NCI-H2227 treated with DMSO at 0.1 percent for 48 hours (cell line): Measurements from ENCODE around the gene SND1.

ENCODE experiments used
- DNase-seq: peaks from one replicate; lab custom pipeline; 2025; lab: John Stamatoyannopoulos, UW

SND1 gene

DNA sequence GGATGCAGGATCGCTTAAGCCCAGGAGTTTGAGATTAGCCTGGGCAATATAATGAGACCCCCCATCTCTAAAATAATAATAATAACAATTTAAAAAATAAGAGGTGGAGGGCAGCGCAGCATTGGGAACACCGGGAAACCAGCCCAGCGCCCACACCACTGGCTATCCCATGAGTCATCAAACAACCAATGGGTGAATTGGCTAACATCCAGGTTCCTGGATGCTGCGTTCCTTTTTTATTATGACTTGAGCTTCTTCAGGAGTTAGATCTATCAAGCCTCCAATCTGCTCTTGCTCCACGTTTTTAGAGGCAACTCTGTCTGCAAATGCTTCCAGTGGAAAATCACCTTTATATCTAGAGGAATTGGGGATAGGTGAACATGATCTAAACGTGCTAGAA, 389.2 kb downstream of the SND1 start:
- no peak for DNase-seq

DNA sequence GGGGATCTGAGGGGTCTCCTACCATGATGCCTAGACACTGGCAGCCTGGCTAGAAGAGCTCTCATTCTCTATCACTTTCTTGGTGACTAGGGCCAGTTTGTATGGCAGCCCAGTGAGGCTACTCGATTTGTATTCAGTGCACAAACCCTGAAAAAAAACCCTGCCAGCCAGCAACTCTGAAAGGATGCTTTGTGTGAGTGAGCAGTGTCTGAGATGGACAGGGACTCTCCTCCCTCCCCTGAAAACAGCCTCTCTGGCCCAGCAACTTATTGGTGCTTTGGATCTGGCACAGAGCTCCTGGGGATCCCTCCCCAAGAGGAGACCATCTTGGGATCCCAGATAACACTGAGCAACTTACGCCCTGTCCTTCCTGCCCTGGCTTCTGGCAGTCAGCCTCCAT, 390.0 kb downstream of the SND1 start:
- no peak for DNase-seq

DNA sequence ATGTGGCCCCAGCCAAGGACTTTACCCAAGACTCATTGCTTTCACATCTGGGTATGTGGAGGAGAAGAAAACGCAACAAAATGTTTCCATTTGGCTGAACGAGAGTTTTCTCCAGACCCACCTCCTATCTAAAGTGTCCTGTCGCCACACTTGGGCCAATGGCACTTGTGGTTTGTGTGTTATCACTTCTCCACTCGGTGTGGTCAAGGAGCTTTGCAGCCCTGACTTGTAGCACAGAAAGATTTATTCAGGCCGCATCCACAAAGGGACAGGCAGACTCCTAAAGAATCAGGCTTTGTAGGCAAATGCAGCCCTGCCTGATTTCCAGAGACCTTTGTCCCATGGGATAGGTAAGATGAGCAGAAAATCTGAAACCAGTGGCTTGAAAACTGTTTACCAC, 392.1 kb downstream of the SND1 start:
- DNase-seq = no peak

DNA sequence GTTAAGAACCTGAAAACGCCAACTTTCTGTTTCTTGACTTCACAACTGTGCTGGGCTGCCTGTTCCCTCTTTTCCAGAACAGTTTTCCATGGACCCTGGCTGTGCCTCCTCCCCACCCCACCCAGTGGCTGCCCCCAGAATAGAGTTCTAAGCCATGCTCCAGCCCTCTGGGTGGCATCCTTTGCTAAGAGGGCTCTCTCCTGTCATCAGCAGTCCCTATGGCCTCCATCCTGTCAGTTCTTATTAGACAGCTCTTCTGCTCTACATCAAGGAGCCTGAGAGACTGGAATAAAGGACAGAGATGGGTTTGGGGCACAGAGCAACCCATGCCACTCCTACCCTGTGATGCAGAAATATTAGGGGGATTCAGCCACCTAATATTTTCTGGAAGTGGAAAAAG, 393.2 kb downstream of the SND1 start:
- DNase-seq = no peak

DNA sequence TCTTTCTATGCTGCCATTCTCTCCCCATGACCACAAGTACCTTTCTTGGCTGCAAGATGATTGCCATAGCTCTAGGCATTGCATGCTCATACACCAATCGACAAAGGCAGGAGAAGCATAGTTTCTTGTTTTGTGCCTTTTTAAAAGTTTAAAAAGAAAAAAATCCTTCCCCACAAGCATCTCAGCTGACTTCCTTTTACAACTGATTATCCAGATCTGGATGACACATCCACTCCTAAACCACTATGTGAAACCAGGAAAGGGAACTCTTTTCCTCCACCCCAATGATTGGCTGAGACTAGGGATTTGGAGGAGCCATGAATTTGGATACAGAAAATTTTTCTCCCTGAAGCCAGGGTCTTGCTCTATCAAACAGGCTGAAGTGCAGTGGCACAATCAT, 393.8 kb downstream of the SND1 start:
- DNase-seq = no peak

DNA sequence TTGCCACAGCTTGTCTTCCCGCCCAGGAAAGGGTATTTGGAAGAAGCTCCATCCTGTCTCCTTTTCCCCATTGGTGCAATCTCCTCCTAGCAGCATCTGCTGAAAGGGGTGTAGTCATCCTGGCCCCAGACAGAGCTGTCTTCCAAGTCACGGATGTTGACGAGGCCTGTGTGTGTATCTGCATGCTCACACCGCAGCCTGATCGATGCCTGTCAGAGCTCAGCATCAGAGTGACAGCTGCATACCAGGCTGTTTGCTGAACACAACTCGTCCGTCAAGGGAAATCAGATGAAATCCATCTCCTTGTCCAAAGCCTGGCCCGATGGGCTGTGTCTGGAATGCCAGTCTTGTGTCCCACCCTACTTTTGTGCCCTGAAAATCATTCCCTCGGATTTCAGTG, 400.4 kb downstream of the SND1 start:
- no peak for DNase-seq

DNA sequence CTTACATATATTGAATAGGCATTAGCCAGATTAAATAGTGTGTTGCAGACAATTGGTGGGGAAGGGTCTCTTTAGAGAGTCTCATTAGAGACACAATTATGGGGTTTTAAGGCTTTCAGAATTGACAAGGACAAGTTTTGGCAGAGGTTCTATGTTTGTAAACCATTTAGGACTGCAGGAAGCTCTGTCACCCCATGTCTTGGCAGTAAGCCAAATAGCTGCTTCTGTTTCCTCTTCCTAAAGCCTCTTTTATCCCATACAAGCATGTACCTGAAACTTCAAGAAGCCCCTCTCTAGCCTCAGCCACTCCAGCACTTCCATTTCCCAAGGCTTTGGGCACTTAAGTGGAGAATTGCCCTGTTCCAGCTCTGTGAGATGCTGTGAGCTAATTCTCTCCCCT, 401.0 kb downstream of the SND1 start:
- DNase-seq = peak; percentile 41

DNA sequence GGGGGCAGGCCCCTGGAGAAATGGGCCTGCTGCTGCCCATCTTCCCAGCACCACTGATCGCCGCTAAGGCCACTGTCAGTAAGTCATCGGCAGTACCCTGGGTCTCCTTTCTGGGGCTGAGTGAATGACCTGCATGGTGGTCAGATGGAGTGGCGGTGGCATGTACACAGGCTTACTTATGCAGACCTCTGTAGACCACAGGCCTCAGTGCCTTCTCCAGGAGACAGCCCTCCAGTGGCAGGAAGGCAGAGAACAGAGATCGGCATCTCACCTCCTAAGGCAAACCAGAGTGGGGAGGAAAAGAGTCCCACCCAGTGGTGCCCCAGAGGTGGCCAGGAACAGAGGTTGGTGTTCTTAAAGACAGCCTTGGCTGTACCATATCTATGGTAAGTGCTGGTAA, 402.0 kb downstream of the SND1 start:
- DNase-seq = no peak

DNA sequence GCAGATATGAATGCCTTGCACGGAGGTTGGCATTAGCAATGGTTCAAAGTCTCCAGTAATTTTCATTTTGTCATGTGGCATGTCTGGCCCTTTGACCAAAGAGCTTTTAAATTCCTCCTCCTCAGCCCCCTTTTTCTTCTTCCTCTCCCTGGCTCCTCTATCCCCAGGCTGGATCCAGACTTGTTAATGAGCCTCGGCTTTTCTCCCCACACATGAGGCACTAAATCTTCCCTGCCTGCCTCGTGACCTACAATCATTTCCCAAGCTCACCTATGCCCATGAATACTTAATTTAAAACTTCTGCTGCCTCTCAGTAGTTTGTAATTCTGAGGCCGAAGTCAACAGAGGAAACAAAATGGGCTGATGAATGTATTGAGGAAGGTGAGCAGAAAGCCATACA, 402.5 kb downstream of the SND1 start:
- DNase-seq = no peak

DNA sequence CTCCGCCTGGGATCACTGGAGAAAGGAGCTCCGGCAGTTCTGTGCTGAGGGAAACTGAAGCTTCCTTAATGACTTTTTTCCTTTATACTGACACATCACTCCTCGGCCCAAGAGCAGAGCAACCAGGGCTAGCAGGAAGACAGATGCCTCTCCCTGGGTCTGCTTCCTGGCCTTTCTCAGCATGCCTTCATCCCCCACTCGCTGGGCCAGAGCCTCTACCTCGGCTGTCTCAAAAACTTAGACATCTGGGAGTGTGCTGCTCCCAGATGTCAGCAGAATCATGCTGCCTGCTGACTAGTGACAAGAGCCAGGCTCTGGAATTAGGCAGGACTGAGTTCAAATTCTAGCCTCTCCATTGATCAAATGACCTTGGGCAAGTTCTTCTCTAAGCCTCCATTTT, 403.6 kb downstream of the SND1 start:
- no peak for DNase-seq

DNA sequence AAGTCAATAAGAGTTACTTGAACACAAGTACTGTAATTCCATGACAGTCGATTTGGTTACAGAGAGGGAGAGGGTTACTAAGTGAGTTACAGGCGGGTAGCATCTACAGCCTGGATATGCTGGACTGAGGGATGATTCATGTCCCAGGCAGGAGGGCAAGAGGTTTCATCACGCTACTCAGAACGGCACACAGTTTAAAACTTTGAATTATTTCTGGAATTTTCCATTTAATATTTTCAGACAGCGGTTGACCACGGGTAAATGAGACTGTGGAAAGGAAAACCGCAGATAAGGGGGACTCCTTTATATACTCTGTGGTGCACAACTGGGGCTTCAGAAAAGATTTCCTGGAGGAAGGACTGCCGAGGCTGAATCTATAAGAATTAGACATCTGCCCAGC, 404.9 kb downstream of the SND1 start:
- DNase-seq = no peak

DNA sequence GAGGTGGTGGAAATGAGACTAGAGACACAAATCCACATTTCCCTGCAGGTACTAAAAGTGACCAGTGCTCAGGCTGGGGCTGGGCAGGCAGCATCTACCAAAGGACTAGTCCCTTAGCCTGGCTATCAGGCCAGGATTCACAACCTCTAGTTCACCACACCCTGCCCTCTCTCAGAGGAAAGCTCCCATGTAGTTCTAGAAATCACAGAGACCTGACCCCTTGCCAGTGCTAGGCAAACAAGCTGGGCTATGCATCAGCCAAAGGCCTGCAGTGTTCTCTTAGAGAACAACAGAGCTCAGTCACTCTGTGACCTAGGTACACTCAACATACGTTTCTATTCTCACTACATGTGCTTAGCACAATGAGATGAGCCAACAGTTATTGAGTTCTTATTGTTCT, 405.9 kb downstream of the SND1 start:
- DNase-seq = no peak

DNA sequence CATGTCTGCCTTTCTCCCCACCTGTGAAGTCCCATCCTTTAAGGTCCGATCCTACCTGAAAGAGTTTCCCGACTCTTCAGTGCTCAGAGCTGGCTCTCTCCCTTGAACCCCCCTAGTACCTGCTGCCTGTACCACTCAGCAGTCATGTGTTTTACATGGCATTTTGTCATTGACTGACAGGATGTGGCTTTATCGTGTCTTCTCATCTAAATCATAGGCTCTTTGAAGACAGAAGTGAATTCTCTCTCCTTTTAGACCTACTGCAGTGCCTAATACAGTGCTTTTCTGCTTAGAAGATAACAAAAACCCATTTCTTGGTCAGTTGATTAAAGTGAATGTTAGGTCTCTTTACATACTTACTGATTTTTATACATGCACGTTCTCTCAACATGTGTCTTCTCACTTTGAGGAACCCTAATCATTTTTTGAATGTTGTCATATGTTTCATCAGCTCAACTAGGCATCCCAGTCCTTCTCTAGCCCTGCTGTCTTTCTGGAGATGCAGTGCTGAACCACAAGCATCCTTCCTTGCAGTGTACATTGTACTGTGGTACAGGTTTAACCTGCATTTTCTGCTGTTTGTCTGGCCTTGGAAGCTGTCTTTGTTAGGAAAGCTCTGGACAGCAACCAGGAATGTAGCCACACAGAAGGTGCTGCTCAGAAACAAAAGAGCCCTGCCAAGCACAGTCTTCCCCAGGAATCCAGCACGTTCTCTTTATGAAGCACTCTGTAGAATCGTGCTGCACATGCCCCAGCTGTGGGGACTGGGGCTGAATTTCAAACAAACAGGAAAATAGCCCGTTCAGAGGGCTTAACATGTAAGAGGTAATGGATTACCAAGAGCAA, 407.4 kb downstream of the SND1 start:
- DNase-seq = no peak

DNA sequence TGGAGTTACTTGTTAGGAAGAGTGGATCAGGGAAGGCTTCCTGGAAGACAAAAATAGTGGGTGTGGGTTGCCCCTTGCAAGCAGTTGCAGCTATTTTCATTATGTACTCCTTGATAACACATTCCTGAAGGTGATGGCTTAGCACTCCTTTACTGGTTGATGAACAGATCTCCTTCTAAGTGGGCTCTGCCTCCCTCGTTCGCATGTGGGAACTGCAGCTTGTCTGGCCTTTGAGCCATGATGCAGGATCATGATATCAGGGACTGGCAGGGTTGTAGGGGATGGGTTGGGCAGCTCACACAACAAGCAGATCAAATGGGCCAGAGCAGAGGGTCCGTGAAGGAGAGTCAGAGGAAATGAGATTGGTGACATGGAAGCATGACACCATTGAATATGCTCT, 408.0 kb downstream of the SND1 start:
- DNase-seq = no peak

DNA sequence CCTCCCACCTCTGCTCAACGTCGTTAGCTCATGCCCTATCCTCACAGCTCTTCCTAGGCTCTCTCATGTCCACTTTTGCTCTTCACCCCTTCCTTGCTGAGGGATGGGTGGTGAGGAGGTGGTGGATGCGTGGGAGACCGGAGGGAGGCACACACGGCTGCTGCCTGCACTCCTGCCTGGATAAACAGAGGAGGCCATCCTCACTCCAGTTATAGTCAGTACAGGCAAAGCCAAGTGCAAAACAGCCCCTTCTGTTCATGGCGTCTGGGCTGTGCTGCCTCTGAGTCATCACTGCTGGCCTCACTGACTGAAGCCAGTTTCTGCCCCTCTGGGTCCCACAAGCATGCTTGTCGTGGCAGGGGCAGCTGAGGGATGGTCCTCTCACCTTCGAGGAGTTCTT, 411.1 kb downstream of the SND1 start:
- no peak for DNase-seq

DNA sequence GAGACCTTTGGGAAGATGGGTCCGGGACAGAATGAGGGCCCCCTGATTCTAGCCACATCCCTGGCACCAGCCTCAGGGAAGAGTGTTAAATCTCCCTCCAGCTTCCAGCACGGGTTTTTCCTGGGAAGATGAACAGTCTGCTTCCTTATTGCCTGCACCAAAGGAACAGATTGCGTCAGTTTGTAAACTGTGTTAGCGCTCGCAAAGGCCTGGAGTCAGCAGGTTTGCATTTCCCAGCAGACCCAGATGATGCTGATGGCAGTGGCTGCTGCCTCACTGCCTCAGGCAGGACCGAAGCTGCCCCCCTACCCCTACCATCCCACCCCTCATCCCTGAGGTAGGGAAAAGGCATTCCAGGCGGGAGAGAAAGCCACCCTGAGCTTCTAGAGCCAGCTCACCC, 413.9 kb downstream of the SND1 start:
- DNase-seq = no peak

DNA sequence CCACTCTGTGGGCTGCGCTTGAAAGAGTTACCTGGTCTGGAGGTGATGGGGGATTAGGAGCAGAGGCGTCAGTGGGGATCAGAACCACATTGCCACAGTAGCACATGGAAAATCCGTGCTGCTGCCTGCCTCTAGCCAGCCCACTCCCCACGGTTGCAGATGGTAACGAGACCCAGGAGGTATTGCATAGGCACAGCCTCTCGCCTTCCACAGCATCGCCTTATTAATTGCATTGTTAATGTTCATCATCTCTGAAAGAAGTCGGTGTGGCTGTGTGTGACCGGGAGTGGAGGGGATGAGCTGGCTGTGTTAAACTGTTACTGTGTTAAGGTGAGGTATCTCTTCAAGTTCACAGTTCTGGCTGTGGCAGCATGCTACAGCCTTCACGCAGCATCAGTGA, 414.4 kb downstream of the SND1 start:
- no peak for DNase-seq

DNA sequence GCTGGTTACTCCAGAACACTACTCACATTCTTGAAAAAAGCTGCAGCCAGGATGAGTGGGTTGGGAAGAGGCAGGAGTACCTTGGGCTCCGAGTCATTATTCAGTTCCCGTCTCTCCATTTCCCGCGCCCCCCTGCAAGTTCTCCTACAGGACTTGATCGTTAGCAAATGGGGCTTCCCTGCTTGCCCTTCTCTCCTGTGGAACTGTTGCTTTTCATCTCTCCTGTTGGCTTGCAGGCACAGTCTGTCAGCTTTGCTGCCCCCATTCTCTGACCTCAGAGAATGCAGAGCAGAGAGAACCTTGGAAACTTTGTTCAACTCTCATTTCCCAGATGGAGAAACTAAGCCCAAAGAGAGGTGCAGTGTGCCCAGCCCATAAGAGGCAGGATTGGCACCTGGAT, 414.9 kb downstream of the SND1 start:
- no peak for DNase-seq

DNA sequence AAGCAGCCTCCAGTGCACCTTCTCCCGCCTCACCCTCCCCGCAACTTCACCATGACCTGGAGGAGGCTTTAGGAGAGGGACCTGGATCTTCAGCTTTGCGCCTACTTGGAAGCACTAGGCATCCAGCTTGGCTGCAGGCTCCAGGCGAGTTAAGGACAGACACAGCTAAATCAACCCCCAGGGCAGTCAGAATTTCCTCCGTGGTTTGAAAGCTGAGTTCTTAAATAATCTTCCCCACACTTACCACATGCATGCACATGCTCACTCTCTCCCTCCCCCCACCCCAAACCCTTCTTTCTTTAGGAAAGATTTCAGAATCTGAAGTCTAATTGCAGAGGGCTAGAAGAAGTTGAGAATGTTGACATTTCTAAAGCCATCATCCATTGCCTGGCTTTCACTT, 416.0 kb downstream of the SND1 start:
- no peak for DNase-seq

DNA sequence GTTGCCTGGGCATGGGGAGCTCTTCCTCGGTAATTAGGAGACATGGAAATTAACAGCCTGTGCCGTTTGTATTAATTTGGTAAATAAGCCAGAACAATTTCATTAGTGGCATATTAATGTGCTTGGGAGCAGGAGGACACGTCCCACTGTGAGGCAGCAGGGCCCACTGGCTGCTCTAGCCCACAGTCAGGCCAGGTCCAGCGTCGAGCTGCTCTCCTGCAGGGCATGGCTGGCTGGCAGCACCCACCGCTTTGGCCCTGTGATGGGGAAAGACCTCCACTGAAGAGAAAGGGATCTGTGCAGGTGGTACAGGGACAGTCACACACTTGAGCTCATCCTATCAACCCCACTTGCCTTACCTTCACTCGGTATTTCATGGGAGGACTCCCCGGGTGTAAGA, 416.8 kb downstream of the SND1 start:
- DNase-seq = no peak

DNA sequence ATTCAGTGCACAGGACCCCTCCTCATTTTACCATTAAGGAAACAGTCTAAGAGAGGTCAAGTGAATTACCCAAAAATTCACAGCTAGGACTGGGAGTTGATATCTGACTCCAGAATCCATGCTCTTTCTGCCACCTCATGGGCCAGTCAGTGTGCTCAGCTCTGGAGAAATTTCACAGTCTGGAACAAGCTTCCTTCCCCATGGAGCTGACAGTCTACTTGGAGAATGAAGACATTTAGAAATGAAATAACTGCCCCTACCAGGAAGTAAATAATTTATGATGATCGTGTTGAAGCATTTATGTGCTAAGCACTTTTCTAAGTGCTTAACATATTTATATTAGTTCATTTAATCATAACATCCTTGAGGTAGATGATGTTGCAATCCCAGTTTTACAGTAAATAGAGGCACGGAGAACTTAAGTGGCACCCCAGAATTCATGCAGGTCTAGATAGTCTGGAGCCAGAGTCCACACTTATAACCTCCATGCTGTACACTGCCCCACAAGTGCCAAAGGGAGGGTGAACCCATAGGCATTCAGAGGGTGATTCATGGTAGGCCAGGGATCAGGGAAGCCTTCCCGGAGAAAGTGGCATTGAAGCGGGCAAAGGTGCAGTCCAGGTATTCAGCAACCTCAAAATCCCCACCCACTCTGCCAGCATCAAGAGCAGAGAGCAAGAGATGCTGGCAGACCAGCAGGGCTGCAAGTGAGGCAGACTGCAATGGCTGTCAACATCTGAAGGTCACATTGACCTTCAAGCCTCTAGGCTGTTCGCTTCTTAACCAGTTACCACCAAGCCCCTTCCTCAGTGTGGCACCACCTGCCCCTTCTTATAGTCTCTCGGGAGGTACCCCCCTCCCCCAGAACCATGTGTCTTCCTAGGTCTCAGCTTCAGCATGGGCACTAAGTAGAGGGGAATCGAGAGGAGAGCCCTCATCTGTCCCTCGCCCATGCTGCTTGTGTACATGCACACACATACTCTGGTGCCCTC, 417.7 kb downstream of the SND1 start:
- DNase-seq = no peak

DNA sequence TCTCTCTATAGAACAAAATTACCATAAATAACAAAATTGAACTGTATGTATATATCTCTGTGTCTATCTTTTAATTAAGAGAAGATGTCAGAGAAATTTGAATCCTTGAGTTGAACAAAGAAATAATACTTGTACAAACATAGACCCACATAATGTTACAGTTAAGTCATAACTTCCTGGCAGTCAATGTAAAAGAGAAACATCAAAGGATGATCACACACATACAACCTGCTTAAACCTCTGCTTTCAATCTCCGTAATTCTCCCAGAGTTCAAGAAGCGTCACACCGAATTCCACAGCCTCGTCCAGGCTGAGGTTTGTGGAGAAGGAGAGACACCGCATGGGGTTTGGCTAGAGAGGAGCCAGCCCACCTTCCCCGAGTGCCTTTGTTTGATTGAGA, 419.4 kb downstream of the SND1 start:
- no peak for DNase-seq

DNA sequence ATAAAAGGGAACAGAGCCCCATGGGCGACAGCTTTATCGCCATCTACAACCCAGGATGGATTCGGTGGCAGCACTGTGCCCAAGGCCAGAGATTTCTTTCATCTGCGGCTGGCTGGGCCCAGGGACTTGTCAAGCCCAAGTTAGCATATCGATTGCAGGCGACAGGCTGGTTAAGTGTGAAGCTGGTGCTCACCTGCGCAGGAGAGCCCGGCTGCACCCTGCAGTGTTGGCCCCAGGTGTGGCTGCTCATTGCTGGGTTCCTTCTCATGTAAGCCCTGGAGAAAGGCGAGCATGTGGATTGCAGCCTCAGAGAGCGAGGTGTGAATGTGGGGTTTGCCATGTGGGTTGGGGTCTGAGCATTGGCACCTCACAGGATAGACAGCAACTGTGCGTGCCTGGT, 419.8 kb downstream of the SND1 start:
- DNase-seq = no peak
